Liver (tissue), 10 donors: ENCODE measurements around the gene NUBP1. TPM values are rescaled to one million over a fixed set of nuclear protein-coding genes. Genes with fewer than 3 reads are reported as not detected.

Experiments used
- DNase-seq: peaks from one replicate; pipeline ENCODE4 v3.0.0-alpha.2; 2017; ENCODE audit warnings: low spot score
- H3K27ac ChIP-seq, 2 donors: one replicate each; pipeline ENCODE4 v1.7.0; 2013; ENCODE audit warnings: inconsistent platforms in 2 of 2, low read length in 2 of 2, control low read depth in 1 of 2, low read depth in 1 of 2, mild to moderate bottlenecking in 1 of 2
- H3K27me3 ChIP-seq, 4 donors: one replicate each; pipeline versions ENCODE4 v1.6.1 to v1.7.0; 2013; ENCODE audit warnings: low read length in 3 of 4, inconsistent platforms in 1 of 4, mild to moderate bottlenecking in 1 of 4, moderate library complexity in 1 of 4; ENCODE audit not compliant: control insufficient read depth in 4 of 4, insufficient read depth in 4 of 4
- H3K36me3 ChIP-seq, 4 donors: one replicate each; pipeline versions ENCODE4 v1.6.1 to v1.7.0; 2013; ENCODE audit warnings: low read length in 3 of 4, mild to moderate bottlenecking in 3 of 4, low read depth in 1 of 4, moderate library complexity in 1 of 4; ENCODE audit not compliant: control insufficient read depth in 4 of 4, insufficient read depth in 3 of 4
- H3K4me1 ChIP-seq, 4 donors: one replicate each; pipeline versions ENCODE4 v1.6.1 to v1.7.0; 2013; ENCODE audit warnings: low read length in 3 of 4, mild to moderate bottlenecking in 3 of 4, moderate library complexity in 1 of 4; ENCODE audit not compliant: control insufficient read depth in 4 of 4, insufficient read depth in 4 of 4
- H3K4me3 ChIP-seq, 3 donors: one replicate each; pipeline versions ENCODE4 v1.6.1 to v1.7.0; 2013; ENCODE audit warnings: low read length in 3 of 3, control low read depth in 1 of 3, low read depth in 1 of 3, mild to moderate bottlenecking in 1 of 3
- H3K9ac ChIP-seq, 2 donors: one replicate each; pipeline ENCODE4 v1.7.0; 2013; ENCODE audit warnings: low read length in 2 of 2, mild to moderate bottlenecking in 2 of 2, moderate library complexity in 2 of 2, control low read depth in 1 of 2, low read depth in 1 of 2
- H3K9me3 ChIP-seq, 4 donors: one replicate each; pipeline versions ENCODE4 v1.6.1 to v1.7.0; 2013; ENCODE audit warnings: low read length in 3 of 4; ENCODE audit not compliant: control insufficient read depth in 4 of 4
- ATF3 ChIP-seq: IDR thresholded peaks from 2 replicates; pipeline ENCODE4 v1.6.1; 2016; ENCODE audit warnings: antibody characterized with exemption
- CTCF ChIP-seq: fragments of 150-350 bp; IDR thresholded peaks from 2 replicates; pipeline ENCODE4 v1.5.1; 2017; ENCODE audit warnings: improper control_type of control experiment, low read depth, low read length; ENCODE audit not compliant: missing input control
- HNF4A ChIP-seq, 2 donors: conservative IDR thresholded peaks; 2 replicates each; pipeline ENCODE4 v1.6.1; 2016; ENCODE audit warnings: antibody characterized with exemption in 2 of 2, mild to moderate bottlenecking in 2 of 2
- MAX ChIP-seq: IDR thresholded peaks from 2 replicates; pipeline ENCODE4 v1.6.1; 2016; ENCODE audit warnings: antibody characterized with exemption
- RAD21 ChIP-seq, 2 donors: IDR thresholded peaks; 2 replicates each; pipeline ENCODE4 v1.6.1; 2016; ENCODE audit warnings: antibody characterized with exemption in 2 of 2, mild to moderate bottlenecking in 2 of 2
- RXRA ChIP-seq, 2 donors: IDR thresholded peaks; 2 replicates each; pipeline ENCODE4 v1.6.1; 2017 to 2018; ENCODE audit warnings: antibody characterized with exemption in 2 of 2, mild to moderate bottlenecking in 1 of 2
- SP1 ChIP-seq: IDR thresholded peaks from 2 replicates; pipeline ENCODE4 v1.6.1; 2018; ENCODE audit warnings: antibody characterized with exemption, mild to moderate bottlenecking
- WGBS: extraction: QIAGEN DNeasy Blood & Tissue Kit; methylation state at CpG from one replicate; pipeline ENCODE4 v1.1.7; 2013; 5-methylcytosine and 5-hydroxymethylcytosine counted together
- polyA plus RNA-seq, 2 donors: library from polyadenylated mRNA; stranded (reverse) in 1 of 2; unstranded in 1 of 2; fragments of 200-250 nt in 1 of 2; fragments of >200 nt in 1 of 2; fragmentation: Nextera tagmentation in 1 of 2; extraction: Ambion mirVana in 1 of 2; gene quantifications; one replicate each; pipeline versions ENCODE4 v1.2.1 to v1.2.3, GENCODE V29; 2013 to 2015
- small RNA-seq: library from RNA; depleted of rRNA; stranded (forward); fragments of <200 nt; gene quantifications from one replicate; pipeline ENCODE3, GENCODE V24; 2014
- total RNA-seq, 2 donors: library from RNA; depleted of rRNA; stranded (reverse); fragments of >200 nt; gene quantifications; one replicate each; pipeline ENCODE4 v1.2.3, GENCODE V29; 2014
- donor health status: healthy.
- donor health status: healthy.
- donor health status: healthy.
- donor health status: healthy.
- donor health status: healthy.

Gene NUBP1
- total and polyA plus RNA-seq, 4 donors: 16.6 to 22.5 (median 20.3) TPM

- TF ChIP-seq RXRA (IDR thresholded peaks at IDR 0.05) (no peak), CTCF (no peak), RAD21 (IDR thresholded peaks at IDR 0.05) (no peak), MAX (no peak), ATF3 (no peak), SP1 (no peak), HNF4A (conservative IDR thresholded peaks at IDR 0.05) (peak; percentile 28 to 31)
- no peak within 1 kb of the TSS for H3K9ac ChIP-seq
- WGBS: 37% methylated on average over 64 of the region's 64 CpGs
- peak within 1 kb of the TSS in 1 of 3 donors; percentile 19 for H3K4me3 ChIP-seq
- no peaks in the 10 kb centered on the region for H3K27me3 ChIP-seq
- H3K36me3 ChIP-seq: no peaks in the 10 kb centered on the region
- peaks cover 0 to 7% (median 5%) of the 10 kb centered on the region in 4 donors for H3K4me1 ChIP-seq
- no peak for DNase-seq
- H3K9me3 ChIP-seq: no peaks in the 10 kb centered on the region
- H3K27ac ChIP-seq: no peak within 1 kb of the TSS
Measured at GRCh38 chr16:10817963-10818941, 74.6 kb downstream of the NUBP1 start, which contains the start of gene TVP23A. TVP23A (minus strand) TSS chr16:10818794; CDS start chr16:10818493, 301 bp downstream.

Small RNA genes lying within 50 kb of the gene (small RNA-seq; reads per million reads assigned to genes)
- gene MTND4LP24 (not detected), gene MTND6P33 (not detected)

Other genes with a start within 250 kb of the NUBP1 start
- 10 to 100 TPM in 1 of 2 donors, 1 to 10 TPM in 1; 6.2 to 66.9 TPM for gene EMP2, start 163.2 kb upstream of the NUBP1 start, total RNA-seq
- gene EMP2, start 163.2 kb upstream of the NUBP1 start, polyA plus RNA-seq: 100 to 1,000 TPM in 1 of 2 donors, 10 to 100 TPM in 1; 66.6 to 138 TPM
- gene TEKT5, start 48.9 kb upstream of the NUBP1 start, total RNA-seq: under 1 TPM in 1 of 2 donors, not detected in 1; 0.92 TPM
- gene TEKT5, start 48.9 kb upstream of the NUBP1 start, polyA plus RNA-seq: under 1 TPM in 1 of 2 donors, not detected in 1; 0.13 TPM
- gene TVP23A, start 75.0 kb downstream of the NUBP1 start, total RNA-seq: under 1 TPM in 1 of 2 donors, not detected in 1; 0.09 TPM
- under 1 TPM; 0.09 to 0.32 TPM for gene TVP23A, start 75.0 kb downstream of the NUBP1 start, polyA plus RNA-seq
- gene CIITA, start 133.4 kb downstream of the NUBP1 start, total RNA-seq: 1 to 10 TPM; 2.8 to 4.2 TPM
- 1 to 10 TPM; 1.6 to 1.7 TPM for gene CIITA, start 133.4 kb downstream of the NUBP1 start, polyA plus RNA-seq
- gene DEXI, start 198.6 kb downstream of the NUBP1 start, total RNA-seq: 10 to 100 TPM; 13.6 to 69.9 TPM
- gene DEXI, start 198.6 kb downstream of the NUBP1 start, polyA plus RNA-seq: 10 to 100 TPM; 26.5 to 57.2 TPM
- 10 to 100 TPM; 22.6 to 23.0 TPM for gene CLEC16A, start 200.7 kb downstream of the NUBP1 start, total RNA-seq
- 10 to 100 TPM in 1 of 2 donors, 1 to 10 TPM in 1; 9.7 to 12.3 TPM for gene CLEC16A, start 200.7 kb downstream of the NUBP1 start, polyA plus RNA-seq